ENCODE measurements around the gene CD59. TPM values are rescaled to one million over a fixed set of nuclear protein-coding genes. Genes with fewer than 3 reads are reported as not detected.

CD59 gene
- 10 to 100 TPM; 58.4 to 60.3 TPM for total RNA-seq

DNA sequence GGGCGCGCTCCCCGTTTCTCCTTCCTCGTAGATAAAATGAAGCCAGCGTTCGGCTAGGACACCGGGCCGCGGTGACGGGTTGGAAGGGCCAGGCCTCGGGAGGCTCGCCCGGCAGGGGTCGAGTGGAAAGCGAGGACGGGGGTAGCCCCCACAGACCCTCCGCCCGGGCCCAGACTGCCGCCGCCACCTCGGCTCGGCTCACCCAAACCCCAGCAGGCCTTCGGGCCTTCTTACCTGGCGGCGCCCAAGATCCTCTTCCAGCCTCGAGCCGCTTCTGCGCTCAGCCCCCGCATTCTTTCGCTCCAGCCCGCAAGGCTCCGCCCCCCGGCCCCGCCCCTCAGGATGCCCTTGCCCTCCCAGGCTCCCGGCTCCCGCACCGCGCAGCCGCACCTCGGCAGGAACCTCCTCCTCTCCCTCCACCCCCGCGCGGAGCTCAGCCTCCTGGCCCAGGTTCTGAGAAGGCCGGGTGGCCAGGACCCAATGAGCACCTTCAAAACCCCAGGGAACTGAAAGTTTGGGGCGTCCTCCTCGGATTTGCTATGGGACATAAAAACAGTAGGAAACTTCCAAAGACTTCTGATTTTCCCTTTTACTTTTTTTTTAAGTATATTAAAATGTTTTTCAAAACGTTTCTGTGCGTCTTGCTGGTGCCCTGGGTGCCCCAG is at the start of gene CD59:
Gene CD59, minus strand, starts transcription at position 276 of the 665 bp plus-strand sequence. CDS start 13,978 bp downstream, outside the sequence.
- Mint-ChIP-seq H3K27ac (peak within 1 kb of the TSS; percentile 85), H3K27me3 (no peaks in the 10 kb centered on the region), H3K4me3 (peak within 1 kb of the TSS; percentile 82), H3K9me3 (no peaks in the 10 kb centered on the region), H3K4me1 (peaks cover 39% of the 10 kb centered on the region), H3K36me3 (peaks cover 21% of the 10 kb centered on the region)
- DNase-seq = peak; percentile 91

DNA sequence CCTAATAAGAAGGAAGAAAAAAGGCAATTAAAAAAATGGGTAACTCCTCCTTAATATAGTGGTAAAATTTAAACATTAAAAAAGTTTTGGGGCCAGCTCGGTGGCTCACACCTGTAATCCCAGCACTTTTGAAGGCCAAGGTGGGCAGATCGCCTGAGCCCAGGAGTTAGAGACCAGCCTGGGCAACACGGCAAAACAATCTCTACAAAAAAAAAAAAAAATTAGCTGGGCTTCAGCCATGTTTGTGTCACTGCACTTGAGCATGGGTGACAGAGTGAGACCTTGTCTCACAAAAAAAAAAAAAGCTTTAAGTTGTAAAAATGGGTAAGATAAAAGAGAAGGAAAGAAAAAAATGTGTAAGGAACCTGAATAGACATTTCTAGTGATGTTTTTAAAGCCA is 49.4 kb upstream of the CD59 start:
- peaks cover 41% of the 10 kb centered on the region for H3K27me3 Mint-ChIP-seq
- no peaks in the 10 kb centered on the region for H3K9me3 Mint-ChIP-seq
- DNase-seq = no peak
- no peak overlapping the region for H3K4me3 Mint-ChIP-seq
- peaks cover 9% of the 10 kb centered on the region for H3K4me1 Mint-ChIP-seq
- no peak overlapping the region for H3K27ac Mint-ChIP-seq
- no peaks in the 10 kb centered on the region for H3K36me3 Mint-ChIP-seq

GRCh38 chr11:33779849-33780528 is 43.8 kb upstream of the CD59 start:
- Mint-ChIP-seq H3K9me3 (no peaks in the 10 kb centered on the region), H3K27ac (no peak overlapping the region), H3K4me3 (no peak overlapping the region), H3K4me1 (peaks cover 9% of the 10 kb centered on the region), H3K27me3 (peaks cover 54% of the 10 kb centered on the region), H3K36me3 (no peaks in the 10 kb centered on the region)
- no peak for DNase-seq

- Mint-ChIP-seq H3K27ac (no peak overlapping the region), H3K36me3 (no peaks in the 10 kb centered on the region), H3K27me3 (peaks cover 54% of the 10 kb centered on the region), H3K4me3 (no peak overlapping the region), H3K9me3 (no peaks in the 10 kb centered on the region), H3K4me1 (peaks cover 14% of the 10 kb centered on the region)
- no peak for DNase-seq
Observed at GRCh38 chr11:33778675-33779074, 42.5 kb upstream of the CD59 start.

DNA sequence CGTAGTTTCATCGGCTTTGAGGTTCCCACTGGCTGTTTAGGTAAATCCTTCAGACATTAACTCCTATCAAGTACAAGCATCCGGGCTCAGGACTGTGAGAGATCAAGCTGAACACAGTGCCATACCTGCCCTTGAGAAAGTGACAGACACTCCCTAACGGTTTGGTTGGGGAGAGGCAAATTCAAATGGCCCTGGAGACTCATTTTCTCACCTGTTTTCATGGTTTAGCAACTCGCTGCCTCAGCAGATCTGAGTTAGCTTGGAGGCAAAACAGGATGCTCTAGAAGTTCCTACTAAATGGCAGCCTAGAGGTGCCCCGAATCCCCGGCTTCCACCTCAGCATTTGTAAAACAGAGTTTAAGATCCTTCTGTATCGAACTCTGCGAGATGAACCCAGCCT is 41.7 kb upstream of the CD59 start:
- no peak for DNase-seq
- no peaks in the 10 kb centered on the region for H3K36me3 Mint-ChIP-seq
- H3K4me1 Mint-ChIP-seq = peaks cover 21% of the 10 kb centered on the region
- no peaks in the 10 kb centered on the region for H3K9me3 Mint-ChIP-seq
- no peak overlapping the region for H3K27ac Mint-ChIP-seq
- no peak overlapping the region for H3K4me3 Mint-ChIP-seq
- peaks cover 50% of the 10 kb centered on the region for H3K27me3 Mint-ChIP-seq

- H3K27ac Mint-ChIP-seq = no peak overlapping the region
- peaks cover 33% of the 10 kb centered on the region for H3K4me1 Mint-ChIP-seq
- peaks cover 43% of the 10 kb centered on the region for H3K27me3 Mint-ChIP-seq
- no peaks in the 10 kb centered on the region for H3K9me3 Mint-ChIP-seq
- no peak overlapping the region for H3K4me3 Mint-ChIP-seq
- DNase-seq = no peak
- no peaks in the 10 kb centered on the region for H3K36me3 Mint-ChIP-seq
Observed at GRCh38 chr11:33775832-33776470, 39.7 kb upstream of the CD59 start.

- Mint-ChIP-seq H3K27me3 (peaks cover 43% of the 10 kb centered on the region), H3K9me3 (no peaks in the 10 kb centered on the region), H3K4me1 (peaks cover 34% of the 10 kb centered on the region), H3K36me3 (no peaks in the 10 kb centered on the region), H3K4me3 (peak overlapping the region; percentile 96), H3K27ac (no peak overlapping the region)
- DNase-seq = no peak
Observed at GRCh38 chr11:33775467-33775807, 39.2 kb upstream of the CD59 start.

GRCh38 chr11:33774736-33775466 is 38.7 kb upstream of the CD59 start:
- Mint-ChIP-seq H3K27ac (peak overlapping the region; percentile 37), H3K36me3 (no peaks in the 10 kb centered on the region), H3K27me3 (peaks cover 37% of the 10 kb centered on the region), H3K4me3 (peak overlapping the region; percentile 96), H3K9me3 (no peaks in the 10 kb centered on the region), H3K4me1 (peaks cover 38% of the 10 kb centered on the region)
- DNase-seq = no peak

DNA sequence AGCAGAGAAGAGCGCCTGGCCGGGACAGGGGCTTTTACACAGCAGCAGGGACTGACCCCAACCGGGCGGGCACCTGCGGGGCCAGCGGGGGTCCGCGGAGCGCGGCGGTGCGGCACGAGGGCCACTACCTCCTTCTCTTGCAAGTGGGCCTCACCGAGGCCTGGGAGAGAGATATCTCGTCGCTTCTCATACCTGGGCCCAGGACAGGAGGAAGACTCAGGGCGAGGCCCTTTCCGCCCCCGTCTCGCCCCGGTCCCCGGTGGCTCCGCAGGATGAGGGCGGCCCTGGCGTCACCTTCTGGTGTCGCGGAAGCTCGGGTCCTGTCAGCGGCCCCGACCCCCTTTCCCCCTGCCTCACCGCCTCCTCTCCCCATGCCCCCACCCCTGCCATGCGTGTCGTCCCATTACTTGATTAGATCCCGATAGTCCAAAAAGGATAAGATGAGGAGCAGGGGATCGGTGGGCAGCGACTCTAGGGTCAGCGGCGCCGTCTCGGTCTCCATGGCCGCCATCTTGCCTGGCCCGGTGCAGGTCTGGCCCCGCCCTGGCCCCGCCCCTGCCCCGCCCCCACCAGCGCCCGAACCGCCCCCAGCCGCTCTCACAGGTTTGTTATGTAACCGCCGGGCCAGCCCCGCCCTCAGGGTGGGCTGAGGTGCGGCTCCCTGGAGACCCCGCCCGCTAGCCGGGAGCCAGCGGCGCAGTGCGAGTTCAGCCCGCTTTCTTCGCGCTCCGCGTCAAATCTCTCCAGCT is 37.9 kb upstream of the CD59 start, which contains the start of gene FBXO3:
Gene FBXO3, minus strand, starts transcription at position 534 of the 749 bp plus-strand sequence. Its CDS starts 23 bp downstream, at position 511.
- peaks cover 33% of the 10 kb centered on the region for H3K27me3 Mint-ChIP-seq
- peak; percentile 86 for DNase-seq
- no peaks in the 10 kb centered on the region for H3K36me3 Mint-ChIP-seq
- no peaks in the 10 kb centered on the region for H3K9me3 Mint-ChIP-seq
- H3K4me1 Mint-ChIP-seq = peaks cover 38% of the 10 kb centered on the region
- H3K27ac Mint-ChIP-seq = peak within 1 kb of the TSS; percentile 91
- peak within 1 kb of the TSS; percentile 96 for H3K4me3 Mint-ChIP-seq

- peak; percentile 43 for DNase-seq
- Mint-ChIP-seq H3K4me1 (peaks cover 38% of the 10 kb centered on the region), H3K27me3 (peaks cover 27% of the 10 kb centered on the region), H3K4me3 (peak overlapping the region; percentile 96), H3K27ac (peak overlapping the region; percentile 62), H3K9me3 (no peaks in the 10 kb centered on the region), H3K36me3 (no peaks in the 10 kb centered on the region)
Observed at GRCh38 chr11:33773404-33773986, 37.3 kb upstream of the CD59 start.

GRCh38 chr11:33772870-33773269 is 36.6 kb upstream of the CD59 start:
- no peak overlapping the region for H3K27ac Mint-ChIP-seq
- peaks cover 38% of the 10 kb centered on the region for H3K4me1 Mint-ChIP-seq
- H3K27me3 Mint-ChIP-seq = peaks cover 21% of the 10 kb centered on the region
- peak overlapping the region; percentile 96 for H3K4me3 Mint-ChIP-seq
- no peaks in the 10 kb centered on the region for H3K36me3 Mint-ChIP-seq
- DNase-seq = no peak
- no peaks in the 10 kb centered on the region for H3K9me3 Mint-ChIP-seq

DNA sequence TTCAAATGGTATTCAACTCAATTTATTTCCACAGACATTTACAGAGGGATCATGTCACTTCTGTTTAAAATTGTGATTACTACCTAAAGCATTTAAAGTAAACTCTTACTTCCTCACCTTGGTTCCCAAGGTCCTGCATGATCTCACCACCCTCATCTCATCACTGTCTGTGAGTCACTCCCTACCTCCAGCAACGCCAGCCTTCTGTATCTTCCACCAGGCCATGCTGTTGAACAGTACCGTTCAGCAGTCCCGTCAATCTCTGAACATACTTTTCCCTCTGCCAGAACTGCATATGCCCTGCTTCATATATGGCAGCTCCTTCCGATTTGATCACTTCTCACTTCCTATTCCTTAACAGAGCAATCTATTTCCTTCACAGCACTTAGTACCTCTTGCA is 36.1 kb upstream of the CD59 start:
- no peak overlapping the region for H3K4me3 Mint-ChIP-seq
- no peaks in the 10 kb centered on the region for H3K36me3 Mint-ChIP-seq
- H3K27me3 Mint-ChIP-seq = peaks cover 19% of the 10 kb centered on the region
- H3K27ac Mint-ChIP-seq = no peak overlapping the region
- peaks cover 38% of the 10 kb centered on the region for H3K4me1 Mint-ChIP-seq
- H3K9me3 Mint-ChIP-seq = no peaks in the 10 kb centered on the region
- DNase-seq = peak; percentile 6

- H3K4me3 Mint-ChIP-seq = no peak overlapping the region
- no peaks in the 10 kb centered on the region for H3K9me3 Mint-ChIP-seq
- H3K27ac Mint-ChIP-seq = peak overlapping the region; percentile 57
- H3K27me3 Mint-ChIP-seq = peaks cover 6% of the 10 kb centered on the region
- peaks cover 33% of the 10 kb centered on the region for H3K4me1 Mint-ChIP-seq
- no peak for DNase-seq
- peaks cover 5% of the 10 kb centered on the region for H3K36me3 Mint-ChIP-seq
Observed at GRCh38 chr11:33770236-33770635, 34.0 kb upstream of the CD59 start.

DNA sequence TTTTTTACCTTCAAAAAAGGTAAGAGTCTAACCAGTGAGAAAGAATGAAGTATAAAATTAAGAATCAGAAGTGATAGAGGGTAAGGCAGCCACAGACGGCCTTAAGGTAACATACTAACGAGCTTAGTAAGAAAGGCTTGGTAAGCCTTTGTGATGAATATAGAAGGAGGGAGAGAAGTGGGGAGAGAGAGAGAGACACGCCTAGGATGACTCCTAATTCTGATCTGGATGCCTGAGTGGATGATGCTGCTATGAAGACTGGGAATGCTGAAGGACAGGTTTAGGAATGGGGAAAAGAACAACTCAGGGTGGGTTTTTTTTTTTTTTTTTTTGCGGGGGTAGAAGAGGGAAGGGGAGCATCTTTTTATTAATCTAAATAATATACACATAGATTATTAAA is 33.3 kb upstream of the CD59 start:
- H3K36me3 Mint-ChIP-seq = peaks cover 10% of the 10 kb centered on the region
- no peaks in the 10 kb centered on the region for H3K27me3 Mint-ChIP-seq
- H3K9me3 Mint-ChIP-seq = no peaks in the 10 kb centered on the region
- no peak overlapping the region for H3K27ac Mint-ChIP-seq
- H3K4me1 Mint-ChIP-seq = peaks cover 26% of the 10 kb centered on the region
- no peak overlapping the region for H3K4me3 Mint-ChIP-seq
- DNase-seq = no peak

Measured in activated naive CD8-positive, alpha-beta T cell treated with anti-CD3 and anti-CD28 coated beads for 36 hours (primary cell).